ENCODE results near the gene PSMF1.

The PSMF1 gene, protein sequence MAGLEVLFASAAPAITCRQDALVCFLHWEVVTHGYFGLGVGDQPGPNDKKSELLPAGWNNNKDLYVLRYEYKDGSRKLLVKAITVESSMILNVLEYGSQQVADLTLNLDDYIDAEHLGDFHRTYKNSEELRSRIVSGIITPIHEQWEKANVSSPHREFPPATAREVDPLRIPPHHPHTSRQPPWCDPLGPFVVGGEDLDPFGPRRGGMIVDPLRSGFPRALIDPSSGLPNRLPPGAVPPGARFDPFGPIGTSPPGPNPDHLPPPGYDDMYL

DNA sequence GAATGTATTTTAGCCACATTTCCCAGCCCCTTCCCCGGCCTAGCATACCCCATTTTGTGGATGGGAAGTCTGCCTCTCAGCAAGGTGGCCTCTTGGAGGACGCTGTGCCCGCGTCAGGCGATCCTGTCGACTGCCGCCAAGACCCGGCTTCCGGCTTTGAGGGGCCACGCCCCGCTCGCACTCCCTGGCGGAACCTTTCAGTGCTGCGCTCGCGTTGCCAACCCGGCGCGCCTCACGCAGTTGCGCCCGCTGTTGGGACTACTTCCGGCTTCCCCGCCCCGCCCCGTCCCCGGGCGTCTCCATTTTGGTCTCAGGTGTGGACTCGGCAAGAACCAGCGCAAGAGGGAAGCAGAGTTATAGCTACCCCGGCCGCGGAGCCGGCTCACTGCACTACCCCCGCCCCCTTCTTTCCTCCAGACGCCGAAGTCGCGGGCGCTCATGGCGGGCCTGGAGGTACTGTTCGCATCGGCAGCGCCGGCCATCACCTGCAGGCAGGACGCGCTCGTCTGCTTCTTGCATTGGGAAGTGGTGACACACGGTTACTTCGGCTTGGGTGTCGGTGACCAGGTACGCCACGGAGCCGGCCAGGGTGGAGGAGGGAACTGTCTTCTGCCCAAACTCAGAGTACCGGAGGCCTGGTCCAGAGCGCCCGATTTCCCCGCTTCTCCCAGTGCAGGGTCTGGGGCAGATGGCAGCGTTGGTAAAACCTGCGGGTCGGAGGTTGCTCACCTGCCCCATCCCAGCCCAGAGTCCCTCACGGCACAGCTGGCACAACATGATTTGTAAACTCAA is at the start of gene PSMF1:
PSMF1 (plus strand) TSS at position 267 of the 792 bp plus-strand sequence; CDS start at position 439, 172 bp downstream.
- peak; percentile 97 for DNase-seq

DNA sequence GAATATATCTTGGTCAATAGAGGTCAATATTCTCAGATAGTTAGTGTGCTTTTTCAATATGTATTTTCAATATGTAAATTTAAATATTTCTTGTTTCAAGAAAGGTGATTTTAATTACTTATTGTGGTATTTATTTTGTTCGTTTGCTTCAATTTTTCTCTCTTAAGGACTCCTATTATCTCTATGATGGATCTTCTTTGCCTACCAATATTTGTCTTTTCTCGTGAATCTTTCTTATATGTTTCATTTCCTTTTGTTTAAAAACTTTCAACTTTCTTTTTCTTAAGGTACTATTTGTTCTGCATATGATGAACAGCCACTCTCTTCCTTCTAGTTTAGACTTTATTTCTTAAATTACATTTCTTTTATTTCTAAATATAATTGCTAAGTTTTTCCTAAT is 46.1 kb upstream of the PSMF1 start:
- DNase-seq, result no peak

DNA sequence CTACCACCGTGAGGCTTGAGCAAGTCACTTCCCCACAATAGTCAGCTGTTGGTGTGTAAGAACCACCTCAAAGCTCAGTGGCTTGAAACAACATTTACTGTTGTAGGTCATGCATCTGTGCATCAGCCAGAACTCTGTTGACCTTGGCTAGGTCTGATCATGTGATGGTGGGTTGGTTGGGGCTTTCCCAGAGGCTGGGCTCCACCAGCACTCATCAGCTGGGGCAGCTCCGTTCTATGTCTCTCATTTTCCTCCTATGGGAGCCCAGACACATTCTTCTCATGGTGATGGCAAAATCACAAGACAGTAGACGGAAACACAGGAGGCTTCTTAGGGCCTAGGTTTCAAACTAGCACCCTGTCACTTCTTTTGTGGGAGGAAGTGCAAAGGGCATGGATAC is 42.8 kb upstream of the PSMF1 start:
- DNase-seq, result no peak

DNA sequence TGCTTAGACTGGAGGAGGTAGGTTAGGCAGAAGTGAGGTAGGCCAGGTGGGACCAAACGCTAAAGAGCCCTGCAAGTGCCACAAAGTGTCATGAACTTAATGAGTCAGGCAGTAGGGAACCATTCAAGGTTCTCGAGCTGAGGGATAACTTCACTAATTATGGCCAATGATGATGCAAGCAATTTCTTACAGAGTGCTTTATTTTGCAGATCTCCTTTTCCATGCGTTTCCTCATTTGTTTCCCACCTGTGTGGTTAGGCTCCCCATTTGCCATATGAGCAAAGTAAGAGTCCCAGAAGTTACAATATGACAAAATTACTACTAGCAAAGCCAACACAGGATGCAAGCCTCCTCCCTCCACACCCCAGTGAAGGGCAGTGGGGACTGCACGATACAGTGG is 36.5 kb upstream of the PSMF1 start:
- DNase-seq, result no peak

DNA sequence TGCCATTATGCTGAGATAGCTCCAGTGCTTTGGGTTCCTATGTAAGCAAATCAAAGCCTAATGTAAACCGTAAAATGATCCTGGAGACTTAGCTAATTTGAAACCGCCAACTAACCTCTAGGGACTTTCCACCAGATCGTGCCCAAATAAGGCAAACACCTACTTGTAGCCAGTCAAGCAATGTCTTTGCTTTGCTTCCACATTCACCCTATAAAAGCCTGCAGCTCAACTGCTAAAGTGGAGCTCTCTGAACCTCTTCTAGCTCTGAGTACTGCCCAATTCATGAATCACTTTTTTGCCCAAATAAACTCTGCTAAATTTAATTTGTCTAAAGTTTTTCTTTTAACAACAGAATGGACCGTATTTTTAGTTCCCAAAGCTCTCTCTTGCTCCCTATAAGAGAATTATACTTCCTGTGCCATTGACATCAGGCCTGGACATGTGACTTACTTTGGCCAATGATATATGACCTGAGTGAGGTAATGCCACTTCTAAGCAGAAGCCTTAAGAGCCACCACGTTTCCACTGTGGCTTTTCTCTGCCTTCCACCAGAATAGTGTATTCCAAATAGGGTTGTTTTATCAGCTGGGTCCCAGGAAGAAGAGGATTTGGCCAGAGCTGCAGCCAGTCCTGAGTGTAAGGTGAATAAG is 34.8 kb upstream of the PSMF1 start:
- no peak for DNase-seq

DNA sequence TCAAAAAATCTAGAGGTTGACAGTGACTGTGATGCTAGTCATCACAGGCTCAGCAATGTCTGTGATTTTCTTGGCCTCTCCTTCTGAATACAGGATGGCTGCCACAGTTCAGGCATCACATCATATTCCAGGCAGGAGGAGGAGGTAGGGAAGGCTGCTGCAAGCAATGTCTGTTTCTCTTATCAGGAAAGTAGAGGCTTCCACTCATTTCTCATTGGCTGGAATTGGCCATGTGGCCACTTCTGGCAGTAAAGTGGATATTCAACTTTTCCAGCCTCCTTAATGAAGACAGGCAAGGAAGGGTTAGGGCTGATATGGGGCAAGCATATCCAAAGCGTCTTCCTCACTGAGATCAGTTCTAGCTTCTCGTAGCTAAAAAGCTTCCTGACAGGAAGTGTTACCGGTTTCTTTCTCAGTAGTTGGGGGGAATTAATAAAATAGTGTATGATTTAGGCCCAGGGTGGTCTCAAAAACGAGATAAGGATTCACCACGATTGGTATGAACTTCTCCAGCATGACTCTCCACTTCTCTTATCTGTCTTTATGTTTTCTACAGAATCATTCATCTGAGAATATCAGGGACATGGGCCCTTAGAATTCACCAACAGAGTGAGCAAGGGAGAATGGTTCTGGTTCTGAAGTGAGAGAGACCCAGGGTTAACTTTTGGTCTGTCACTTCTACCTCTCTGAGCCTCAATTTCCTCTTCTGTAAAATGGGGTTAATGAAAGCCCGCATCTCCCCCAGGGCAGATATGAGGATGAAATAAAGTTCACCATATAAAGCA is 32.7 kb upstream of the PSMF1 start:
- DNase-seq, result no peak

DNA sequence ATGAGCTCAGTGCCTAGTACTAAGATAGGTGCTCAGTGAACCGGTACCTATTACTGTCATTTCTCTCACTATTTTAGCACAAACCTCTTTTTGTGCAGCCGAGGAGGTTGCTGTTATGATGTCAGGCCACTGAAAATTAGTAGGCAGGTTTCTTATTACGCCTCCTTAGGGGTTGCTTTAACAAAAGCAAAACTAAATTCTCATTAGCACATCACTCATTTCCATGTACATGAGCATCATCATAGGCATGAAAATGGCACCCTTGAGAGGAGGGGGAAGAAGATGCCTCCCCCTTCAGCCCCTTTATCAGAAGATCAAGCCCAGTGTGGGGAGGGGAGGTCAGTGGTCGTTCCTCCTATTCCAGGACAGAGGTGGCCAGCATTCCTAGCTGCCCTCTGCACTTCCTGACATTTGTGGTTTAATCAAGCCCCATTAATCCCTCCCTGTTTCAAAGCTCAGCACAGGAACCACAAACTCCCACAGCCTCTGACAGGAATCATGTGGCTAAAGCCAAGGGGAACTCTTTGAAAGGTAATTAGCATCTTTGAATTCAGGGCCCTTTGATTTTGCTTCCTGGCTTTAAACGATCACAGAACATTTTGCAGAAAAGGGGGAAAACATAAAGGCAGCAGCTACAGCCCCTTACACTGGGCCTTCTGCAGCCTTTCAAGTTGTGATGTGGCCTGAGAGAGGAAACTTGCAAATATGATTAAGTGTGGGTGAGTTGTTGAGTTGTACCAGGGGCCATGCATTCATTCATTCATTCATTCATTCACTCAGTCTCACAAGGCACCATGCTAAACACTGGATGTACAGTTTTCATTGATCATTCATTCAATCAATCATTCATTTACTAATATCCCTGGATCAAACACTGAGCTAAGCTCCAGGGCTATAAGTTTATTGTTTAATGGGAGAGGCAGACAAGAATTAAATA is 31.9 kb upstream of the PSMF1 start:
- DNase-seq, result no peak

DNA sequence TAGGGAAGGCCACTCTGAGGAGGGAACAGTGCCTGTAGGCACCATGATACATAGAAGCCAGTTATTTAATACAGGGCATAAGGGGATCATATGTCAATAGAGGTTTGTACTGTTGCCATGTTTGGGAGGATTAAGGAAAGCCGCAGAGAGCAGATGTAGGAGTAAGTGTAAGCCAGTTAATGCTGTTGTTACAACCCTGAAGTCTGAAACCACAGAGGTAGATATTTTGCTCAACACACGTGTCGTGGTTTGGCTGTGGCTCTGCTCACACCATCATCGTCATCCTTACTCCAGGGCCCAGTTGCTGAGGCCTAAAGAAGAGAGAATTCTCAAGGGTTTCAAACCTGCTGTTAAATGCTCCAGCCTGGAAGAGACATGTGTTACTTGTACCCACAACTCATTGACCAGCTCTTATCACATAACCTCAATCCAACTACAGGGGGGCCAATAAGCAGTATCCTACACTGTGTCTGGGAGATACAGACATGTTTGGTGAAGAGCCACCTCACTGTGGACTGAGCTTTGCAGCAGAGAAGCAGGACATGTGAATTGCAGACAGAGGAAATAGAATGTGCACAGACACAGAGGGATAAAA is 31.0 kb upstream of the PSMF1 start:
- no peak for DNase-seq

DNA sequence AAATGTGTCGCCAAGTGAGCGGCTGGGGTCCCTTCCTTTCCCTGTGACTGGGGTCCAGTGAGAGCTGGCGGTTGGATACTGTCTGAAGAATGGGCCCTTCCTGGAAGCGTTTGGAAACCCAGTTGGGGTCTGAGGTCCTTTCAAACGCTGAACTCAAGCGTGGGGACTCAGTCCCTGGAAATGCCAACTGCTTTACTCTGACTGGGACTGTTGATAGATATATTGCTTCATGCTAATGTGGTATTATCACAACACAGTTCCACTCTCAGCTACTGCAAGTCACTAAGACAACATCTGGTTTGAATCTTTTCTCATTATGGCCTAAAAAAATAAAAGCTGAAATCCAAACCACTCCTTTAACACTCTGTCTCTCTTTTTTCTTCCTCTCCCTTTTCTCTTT is 23.7 kb upstream of the PSMF1 start:
- no peak for DNase-seq

DNA sequence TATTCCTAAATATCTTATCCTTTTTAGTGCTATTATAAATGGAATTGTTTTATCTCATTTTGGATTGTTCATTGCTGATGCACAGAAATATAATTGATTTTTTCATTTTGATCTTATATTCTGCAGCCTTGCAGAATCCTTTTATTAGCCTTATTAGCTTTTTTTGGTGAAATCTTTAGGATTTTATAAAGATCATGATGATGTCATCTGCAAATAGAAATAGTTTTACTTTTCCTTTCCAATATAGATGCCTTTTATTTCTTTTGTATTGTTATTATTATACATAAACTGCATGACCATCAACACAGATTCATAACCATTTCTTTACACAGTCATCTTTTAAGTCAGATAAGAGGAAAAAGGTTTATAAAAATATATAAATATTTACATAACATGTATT is 16.9 kb upstream of the PSMF1 start:
- no peak for DNase-seq

DNA sequence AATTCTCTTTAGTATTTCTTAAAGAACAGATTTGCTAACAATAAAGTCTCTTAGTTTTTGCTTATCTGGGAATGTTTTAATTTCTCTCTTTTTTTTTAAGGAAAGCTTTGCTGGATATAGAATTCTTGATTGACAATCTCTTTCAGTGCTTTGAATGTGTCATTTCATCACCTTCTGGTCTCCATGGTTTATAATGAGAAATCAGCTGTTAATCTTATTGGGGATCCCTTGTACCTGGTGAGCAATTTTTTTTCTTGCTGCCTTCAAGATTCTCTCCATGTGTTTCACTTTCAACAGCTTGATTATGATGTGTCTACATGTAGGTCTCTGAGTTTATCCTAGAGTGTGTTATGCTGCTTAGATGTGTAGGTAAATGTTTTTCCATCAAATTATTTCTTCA is 16.4 kb upstream of the PSMF1 start:
- DNase-seq, result no peak

DNA sequence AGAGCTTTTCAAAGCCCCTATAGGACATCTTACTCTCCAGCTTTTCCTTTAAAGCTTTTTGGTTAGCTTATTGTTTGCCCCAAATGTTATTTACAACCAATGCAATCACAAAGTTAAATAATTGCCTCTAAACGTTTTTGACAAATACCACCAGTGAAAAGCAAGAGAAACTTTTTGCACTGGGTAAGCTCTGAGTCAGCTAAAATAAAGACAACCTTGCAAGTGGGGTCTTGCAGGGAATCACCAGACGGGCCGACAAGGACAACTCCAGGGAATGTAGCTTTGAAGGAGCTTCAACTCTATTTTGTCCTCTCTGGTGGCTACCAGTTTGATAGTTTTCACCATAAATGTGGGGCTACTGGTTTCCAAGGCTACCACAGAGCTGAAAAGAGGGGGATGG is 14.7 kb upstream of the PSMF1 start:
- DNase-seq, result no peak

DNA sequence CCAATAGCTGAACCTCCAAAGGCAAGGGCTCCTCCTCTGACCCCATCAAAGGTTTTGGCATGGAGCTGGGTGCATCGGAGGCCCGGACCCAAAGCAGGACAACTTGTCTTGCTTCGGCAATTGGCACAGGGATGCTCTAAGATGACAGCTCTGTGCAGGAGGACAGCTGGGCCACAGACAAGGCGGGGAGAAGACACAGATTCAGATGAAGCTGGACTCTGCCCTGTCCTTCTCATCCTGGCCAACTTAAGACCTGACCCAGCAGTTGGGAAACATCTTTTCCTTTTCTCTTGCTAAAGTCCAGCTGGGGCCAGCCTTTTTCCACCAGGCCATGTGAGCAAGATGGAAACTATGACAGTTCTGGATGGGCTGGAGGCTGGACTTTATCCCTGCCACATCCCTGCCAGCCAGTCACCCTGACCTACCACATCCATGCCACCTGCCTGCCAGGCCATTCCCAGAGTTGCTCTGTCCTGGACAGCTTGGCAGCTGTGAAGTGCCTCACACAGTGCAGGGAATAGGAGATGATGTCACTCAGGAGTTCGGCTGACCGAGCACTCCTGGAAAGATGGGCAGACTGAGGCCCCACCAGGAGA is 12.7 kb upstream of the PSMF1 start:
- no peak for DNase-seq

DNA sequence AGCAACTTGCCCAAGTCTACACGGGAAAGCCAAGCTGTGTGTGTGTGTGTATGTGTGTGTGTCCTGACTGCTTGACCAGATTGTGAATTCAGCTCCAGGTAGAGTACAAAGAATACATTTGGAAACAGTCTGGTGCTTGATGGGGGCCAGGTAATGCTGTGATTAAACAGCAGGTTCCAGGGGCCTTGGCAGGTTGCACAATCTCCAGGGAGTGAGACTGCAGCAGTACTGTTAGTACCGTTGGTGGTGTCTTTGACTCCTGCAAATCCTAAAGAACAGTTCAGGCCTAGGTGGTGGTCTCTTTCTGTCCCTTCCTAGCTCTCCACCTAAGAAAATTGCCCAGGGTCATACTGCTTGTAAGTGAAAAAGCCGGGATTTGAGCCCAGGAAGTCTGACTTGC is 11.2 kb upstream of the PSMF1 start:
- DNase-seq, result no peak

DNA sequence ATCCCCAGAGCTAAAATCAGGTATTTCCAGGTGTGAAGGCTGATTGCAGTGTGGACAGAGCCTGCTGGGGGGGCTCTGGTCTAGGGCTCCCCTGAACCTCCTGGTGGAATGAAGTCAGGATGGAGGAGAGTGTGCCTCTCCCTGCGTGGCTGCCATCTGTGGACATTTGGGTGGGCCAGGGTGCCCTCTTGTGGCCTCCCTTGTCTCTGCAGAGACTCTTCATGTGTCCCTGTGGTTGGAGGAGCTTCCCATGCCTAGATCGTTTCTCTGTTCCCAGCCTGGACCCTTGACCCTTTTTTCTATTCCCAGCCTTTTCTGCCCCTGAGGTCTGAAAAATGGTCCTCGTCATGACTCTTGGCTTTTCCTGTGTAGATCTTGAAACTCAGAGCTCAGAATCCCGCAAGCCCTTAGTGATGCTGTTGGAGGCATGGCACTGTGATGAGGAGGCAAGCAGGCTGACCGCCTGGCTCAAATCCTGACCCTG is 9.9 kb upstream of the PSMF1 start:
- DNase-seq, result peak; percentile 67

DNA sequence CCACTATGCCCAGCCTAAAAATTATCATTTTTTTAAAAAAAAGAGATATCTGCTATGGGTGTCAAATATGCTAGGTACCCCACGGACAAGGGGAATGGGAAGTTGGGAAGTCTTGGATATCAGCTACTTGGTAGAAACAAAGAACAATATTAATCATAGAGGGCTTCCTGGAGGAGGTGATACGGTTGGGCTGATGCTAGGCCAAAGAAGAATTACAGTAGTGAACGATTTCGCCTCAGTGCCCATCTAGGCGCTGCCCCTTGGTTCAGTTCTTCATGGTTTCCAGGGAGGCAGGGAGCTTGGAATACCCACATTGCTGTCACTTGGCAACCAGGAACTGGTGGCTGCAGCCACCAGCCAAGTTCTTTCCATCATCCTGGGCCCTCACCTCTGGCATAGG is 5.5 kb upstream of the PSMF1 start:
- DNase-seq, result no peak

DNA sequence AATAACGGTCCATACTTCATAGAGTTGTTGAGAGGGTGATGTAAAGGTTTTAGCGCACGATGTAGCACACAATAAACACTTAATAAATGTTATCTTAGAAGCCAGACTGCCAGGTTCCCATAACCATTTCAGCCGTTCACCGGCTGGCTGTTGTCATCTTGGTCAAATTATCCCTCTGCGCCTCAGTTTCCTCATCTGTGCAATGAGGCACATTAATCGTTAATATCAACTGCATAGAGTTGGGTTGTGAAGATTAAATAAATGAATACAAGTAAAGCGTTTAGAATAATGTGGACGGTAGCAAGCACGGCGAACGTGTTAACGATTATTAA is 432 bp upstream of the PSMF1 start:
- DNase-seq, result no peak

DNA sequence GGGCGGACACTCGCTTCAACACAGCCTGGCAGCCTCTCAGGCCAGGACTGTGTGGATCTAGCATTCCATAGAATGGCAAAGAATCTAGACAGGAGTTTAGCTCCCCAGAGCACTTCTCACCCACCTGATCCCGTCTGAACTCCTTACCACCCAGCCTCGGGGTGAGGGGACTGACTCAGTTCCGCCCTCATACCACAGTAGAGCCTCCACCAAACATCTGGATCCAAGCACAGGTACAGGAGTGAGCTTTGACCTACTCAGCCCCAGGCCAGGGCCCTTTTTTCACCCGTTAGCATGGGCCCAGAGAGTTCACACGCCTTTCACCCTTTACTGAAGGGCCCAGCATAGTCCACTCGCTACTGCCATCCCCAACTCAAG is 715 bp downstream of the PSMF1 start:
- DNase-seq, result no peak

DNA sequence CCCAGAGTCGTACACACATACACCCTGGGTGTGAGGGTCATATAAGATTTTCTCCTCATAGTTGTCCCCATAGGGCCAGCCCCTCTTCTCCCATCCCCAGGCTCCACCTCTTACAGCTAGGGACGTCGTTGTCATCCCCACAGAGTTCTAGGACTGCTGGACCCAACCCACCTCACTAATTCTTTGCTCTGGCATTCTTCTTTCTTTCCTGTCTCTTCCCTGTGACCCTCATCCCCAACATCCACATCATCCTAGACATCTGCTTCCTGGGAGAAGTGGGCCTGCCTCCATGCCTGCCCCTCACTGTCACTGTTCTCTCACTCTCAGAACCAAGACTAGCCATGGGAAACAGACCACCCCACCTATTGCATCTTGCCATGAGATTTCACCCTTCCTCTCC is 1.1 kb downstream of the PSMF1 start:
- DNase-seq, result no peak

DNA sequence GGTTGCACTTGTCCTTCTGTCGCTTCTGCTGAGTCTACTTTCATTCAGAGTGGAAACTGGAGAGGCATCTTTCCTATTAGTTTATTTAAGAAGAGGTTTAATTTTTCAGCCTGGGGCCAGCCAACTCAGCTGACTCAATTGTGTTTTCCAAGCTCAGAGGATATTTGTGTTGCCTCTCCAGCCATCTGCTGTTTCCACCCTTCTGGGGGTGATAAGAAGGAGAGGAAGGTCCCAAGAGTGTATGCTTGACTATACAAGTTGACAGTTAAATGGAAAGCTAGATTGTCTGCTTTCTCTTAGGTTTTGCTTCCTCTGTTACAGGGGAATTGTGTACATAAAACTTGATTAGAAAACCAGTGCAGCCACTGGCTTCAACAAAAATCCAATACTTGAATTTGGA is 3.0 kb downstream of the PSMF1 start:
- DNase-seq, result no peak

All from CD4-positive, alpha-beta T cell treated with Interleukin-17A for 4 hours (primary cell).